ENCODE measurements around the gene EPB41L5. TPM values are rescaled to one million over a fixed set of nuclear protein-coding genes. Genes with fewer than 3 reads are reported as not detected.

The EPB41L5 gene
- total RNA-seq, 6 donors from 2014 or later = 53.0 to 182 (median 92.3) TPM

GRCh38 chr2:120208381-120209353, 195.8 kb downstream of the EPB41L5 start:
- 95 to 100% methylated on average over 9 to 10 of the region's 10 CpGs for WGBS, 2 donors
- TF ChIP-seq EP300 (IDR thresholded peaks at IDR 0.05) (no peak), POLR2A (IDR thresholded peaks at IDR 0.05) (no peak), POLR2AphosphoS5 (IDR thresholded peaks at IDR 0.05) (no peak)
- TF ChIP-seq, protein P1, sequence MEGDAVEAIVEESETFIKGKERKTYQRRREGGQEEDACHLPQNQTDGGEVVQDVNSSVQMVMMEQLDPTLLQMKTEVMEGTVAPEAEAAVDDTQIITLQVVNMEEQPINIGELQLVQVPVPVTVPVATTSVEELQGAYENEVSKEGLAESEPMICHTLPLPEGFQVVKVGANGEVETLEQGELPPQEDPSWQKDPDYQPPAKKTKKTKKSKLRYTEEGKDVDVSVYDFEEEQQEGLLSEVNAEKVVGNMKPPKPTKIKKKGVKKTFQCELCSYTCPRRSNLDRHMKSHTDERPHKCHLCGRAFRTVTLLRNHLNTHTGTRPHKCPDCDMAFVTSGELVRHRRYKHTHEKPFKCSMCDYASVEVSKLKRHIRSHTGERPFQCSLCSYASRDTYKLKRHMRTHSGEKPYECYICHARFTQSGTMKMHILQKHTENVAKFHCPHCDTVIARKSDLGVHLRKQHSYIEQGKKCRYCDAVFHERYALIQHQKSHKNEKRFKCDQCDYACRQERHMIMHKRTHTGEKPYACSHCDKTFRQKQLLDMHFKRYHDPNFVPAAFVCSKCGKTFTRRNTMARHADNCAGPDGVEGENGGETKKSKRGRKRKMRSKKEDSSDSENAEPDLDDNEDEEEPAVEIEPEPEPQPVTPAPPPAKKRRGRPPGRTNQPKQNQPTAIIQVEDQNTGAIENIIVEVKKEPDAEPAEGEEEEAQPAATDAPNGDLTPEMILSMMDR (IDR thresholded peaks at IDR 0.05) = no peak

GRCh38 chr2:120209427-120210269, 196.8 kb downstream of the EPB41L5 start:
- no peaks in the 10 kb centered on the region for H3K36me3 ChIP-seq
- TF ChIP-seq POLR2AphosphoS5 (IDR thresholded peaks at IDR 0.05) = no peak
- TF ChIP-seq, protein P1 (IDR thresholded peaks at IDR 0.05) = no peak
- TF ChIP-seq EP300 (IDR thresholded peaks at IDR 0.05) = no peak
- no peak for TF ChIP-seq POLR2A (IDR thresholded peaks at IDR 0.05)

More at GRCh38 chr2:120208381-120209353, 195.8 kb downstream of the EPB41L5 start:
- Histone ChIP-seq H3K4me3 (no peak overlapping the region), H3K27ac (no peak overlapping the region), H3K9me3 (no peaks in the 10 kb centered on the region), H3K27me3 (no peaks in the 10 kb centered on the region), H3K36me3 (no peaks in the 10 kb centered on the region), H3K4me1 (peaks cover 0 to 9% (median 2%) of the 10 kb centered on the region in 4 donors)
- DNase-seq (no peak), ATAC-seq (ENCODE audit: low FRiP score in 2 of 2) (no peak)

GRCh38 chr2:120210270-120210693, 197.4 kb downstream of the EPB41L5 start:
- no peaks in the 10 kb centered on the region for H3K36me3 ChIP-seq
- peaks cover 0 to 8% (median 2%) of the 10 kb centered on the region in 4 donors for H3K4me1 ChIP-seq
- H3K27me3 ChIP-seq = no peaks in the 10 kb centered on the region
- 19 to 36% methylated on average over 10 of the region's 10 CpGs for WGBS, 2 donors
- ATAC-seq (ENCODE audit: low FRiP score in 2 of 2) = peak in 1 of 2 donors; percentile 52
- H3K9me3 ChIP-seq = no peaks in the 10 kb centered on the region
- no peak overlapping the region for H3K4me3 ChIP-seq
- no peak for DNase-seq
- TF ChIP-seq, protein P1 (IDR thresholded peaks at IDR 0.05) = no peak
- TF ChIP-seq POLR2A (IDR thresholded peaks at IDR 0.05) (no peak), POLR2AphosphoS5 (IDR thresholded peaks at IDR 0.05) (peak in 1 of 2 donors; percentile 6)
- peak overlapping the region; percentile 27 to 74 (median 63) for H3K27ac ChIP-seq

More at GRCh38 chr2:120209427-120210269, 196.8 kb downstream of the EPB41L5 start:
- ATAC-seq (ENCODE audit: low FRiP score in 2 of 2) = peak in 1 of 2 donors; percentile 41
- H3K4me1 ChIP-seq = peaks cover 0 to 8% (median 2%) of the 10 kb centered on the region in 4 donors
- DNase-seq = no peak
- H3K9me3 ChIP-seq = no peaks in the 10 kb centered on the region
- no peaks in the 10 kb centered on the region for H3K27me3 ChIP-seq
- H3K4me3 ChIP-seq = no peak overlapping the region
- peak overlapping the region; percentile 27 to 74 (median 63) for H3K27ac ChIP-seq
- WGBS, 2 donors = 58 to 65% methylated on average over 11 to 12 of the region's 12 CpGs

DNA sequence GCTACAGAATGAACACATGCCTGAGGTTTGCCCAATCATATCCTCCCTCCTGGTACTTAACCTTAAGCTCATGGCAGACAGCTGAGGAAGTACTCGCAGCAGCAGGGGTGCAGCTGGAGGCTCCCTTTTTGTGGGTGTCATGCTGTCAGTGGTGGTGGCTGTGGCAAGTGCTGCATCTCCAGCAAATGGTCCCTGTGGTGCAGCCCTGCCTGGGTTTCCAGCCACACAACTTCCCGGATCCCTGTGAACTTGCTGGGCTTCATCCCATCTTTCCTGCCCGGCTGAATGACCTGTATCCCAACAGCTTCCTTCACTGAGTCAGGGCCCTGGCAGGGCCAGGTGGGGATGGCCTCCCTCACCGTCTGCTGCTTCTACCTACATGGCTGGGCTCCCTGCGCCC, 205.3 kb downstream of the EPB41L5 start:
- TF ChIP-seq, protein P1 (IDR thresholded peaks at IDR 0.05) = no peak
- TF ChIP-seq POLR2AphosphoS5 (IDR thresholded peaks at IDR 0.05) = no peak
- TF ChIP-seq POLR2A (IDR thresholded peaks at IDR 0.05) = no peak
- Histone ChIP-seq H3K27ac (no peak overlapping the region), H3K36me3 (peaks cover 0 to 19% (median 0%) of the 10 kb centered on the region in 4 donors), H3K9me3 (no peaks in the 10 kb centered on the region), H3K4me3 (no peak overlapping the region), H3K4me1 (peaks cover 12 to 36% (median 19%) of the 10 kb centered on the region in 4 donors), H3K27me3 (no peaks in the 10 kb centered on the region)
- DNase-seq (no peak), ATAC-seq (ENCODE audit: low FRiP score in 2 of 2) (no peak)
- 96 to 98% methylated on average over 5 of the region's 5 CpGs for WGBS, 2 donors

Measured in upper lobe of left lung (tissue), 6 donors.